CD4-positive, alpha-beta T cell treated with Interleukin-12 subunit alpha and Interleukin-12 subunit beta, for 1 hour (primary cell): Measurements from ENCODE around the gene GTSE1.

Experiments
- DNase-seq: peaks from one replicate; pipeline ENCODE4 v3.0.0-alpha.2; 2020

GTSE1 gene

DNA sequence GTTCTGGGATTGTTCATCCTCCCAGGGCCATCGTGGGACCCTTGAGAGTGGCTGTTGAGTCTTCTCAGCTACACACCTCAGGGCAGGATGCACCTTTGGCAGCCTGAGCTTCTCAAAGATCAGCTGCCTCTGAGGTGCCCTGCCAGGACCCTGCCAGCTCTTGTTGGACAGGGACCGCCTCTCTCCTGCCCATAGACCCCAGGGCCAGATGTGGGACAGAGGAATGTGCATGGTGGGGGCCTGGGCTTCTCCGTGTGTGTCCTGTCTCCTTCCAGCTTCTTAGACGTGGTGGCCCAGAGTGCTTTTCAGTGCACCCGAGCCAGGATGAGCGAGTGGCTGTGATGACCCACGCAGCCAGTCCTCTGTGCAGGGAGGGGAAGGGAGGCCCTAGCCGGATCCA lies 32.9 kb downstream of the GTSE1 start:
- no peak for DNase-seq

- DNase-seq, result no peak
Observed at GRCh38 chr22:46330426-46330825, 33.8 kb downstream of the GTSE1 start.

- DNase-seq, result no peak
Observed at GRCh38 chr22:46331496-46331895, 34.8 kb downstream of the GTSE1 start.

DNA sequence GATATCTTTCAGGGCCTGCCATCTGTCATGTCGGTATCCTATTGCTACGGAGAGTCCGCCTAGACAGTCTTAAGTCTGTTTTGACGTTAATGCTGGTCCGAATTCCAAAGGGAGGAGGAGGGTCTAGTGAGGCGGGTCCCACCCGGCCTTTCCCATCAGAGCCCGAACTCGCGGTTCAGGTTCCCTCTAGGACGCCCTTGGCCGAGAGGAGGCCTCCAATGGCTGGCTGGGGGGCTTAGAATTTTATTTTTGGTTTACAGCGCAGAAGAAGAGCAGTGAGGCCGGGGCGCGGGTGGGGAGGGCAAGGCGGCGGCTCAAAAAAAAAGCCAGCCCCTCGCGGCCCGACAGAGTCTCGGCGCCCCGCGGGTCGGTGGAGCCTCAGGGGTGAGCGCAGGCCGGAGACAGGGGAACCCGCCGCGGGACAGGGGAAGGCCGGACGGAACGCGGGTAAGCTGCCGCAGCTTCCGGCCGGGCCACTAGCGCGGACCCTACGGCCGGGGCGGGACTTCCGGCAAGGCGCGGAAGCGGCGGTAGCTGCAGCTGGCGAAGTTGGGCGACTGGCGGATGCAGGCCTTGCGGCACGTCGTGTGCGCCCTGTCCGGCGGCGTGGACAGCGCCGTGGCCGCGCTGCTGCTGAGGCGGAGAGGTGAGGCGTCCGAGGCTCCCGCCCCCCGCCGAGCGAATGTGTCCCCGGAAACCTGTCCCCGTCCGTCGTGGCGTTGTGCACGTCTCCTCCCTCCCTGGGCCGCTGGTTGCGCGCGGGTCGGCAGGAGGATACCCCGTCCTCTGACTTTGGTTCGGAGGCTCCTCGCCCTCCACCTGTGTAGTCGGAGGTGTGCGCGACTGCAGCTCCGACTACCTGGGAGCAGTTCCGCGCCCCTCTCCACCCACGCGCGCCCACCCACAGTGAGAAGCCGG lies 38.8 kb downstream of the GTSE1 start, which contains the start of gene TRMU:
Gene TRMU, plus strand, starts transcription at position 514 of the 918 bp plus-strand sequence. Its CDS starts 51 bp downstream, at position 565.
- DNase-seq, result peak; percentile 78

GRCh38 chr22:46336119-46337078 lies 39.7 kb downstream of the GTSE1 start:
- DNase-seq, result no peak

- no peak for DNase-seq
Observed at GRCh38 chr22:46337870-46338269, 41.2 kb downstream of the GTSE1 start.

- no peak for DNase-seq
Observed at GRCh38 chr22:46338636-46339035, 42.0 kb downstream of the GTSE1 start.

- DNase-seq, result no peak
Observed at GRCh38 chr22:46339956-46340355, 43.3 kb downstream of the GTSE1 start.

DNA sequence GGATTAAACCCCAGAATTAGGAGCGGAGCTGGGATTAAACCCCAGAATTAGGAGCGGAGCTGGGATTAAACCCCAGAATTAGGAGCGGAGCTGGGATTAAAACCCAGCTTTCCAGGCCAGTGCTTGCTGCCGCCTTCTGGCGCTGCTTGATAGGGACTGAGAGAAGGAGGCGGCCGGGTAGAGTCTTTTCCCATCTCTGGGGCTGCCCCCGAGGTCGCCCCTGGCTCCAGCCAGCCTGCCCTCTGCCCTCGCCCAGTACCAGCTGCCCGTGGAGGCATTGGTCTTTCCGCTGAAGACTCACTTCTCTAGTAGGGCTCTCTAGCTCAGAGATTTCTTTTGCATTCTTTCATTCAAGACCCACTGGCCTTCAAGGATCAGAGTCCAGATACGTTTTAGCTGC lies 44.0 kb downstream of the GTSE1 start:
- no peak for DNase-seq

GRCh38 chr22:46346680-46347405 lies 50.2 kb downstream of the GTSE1 start:
- DNase-seq, result no peak

GRCh38 chr22:46347646-46348045 lies 51.0 kb downstream of the GTSE1 start:
- no peak for DNase-seq

DNA sequence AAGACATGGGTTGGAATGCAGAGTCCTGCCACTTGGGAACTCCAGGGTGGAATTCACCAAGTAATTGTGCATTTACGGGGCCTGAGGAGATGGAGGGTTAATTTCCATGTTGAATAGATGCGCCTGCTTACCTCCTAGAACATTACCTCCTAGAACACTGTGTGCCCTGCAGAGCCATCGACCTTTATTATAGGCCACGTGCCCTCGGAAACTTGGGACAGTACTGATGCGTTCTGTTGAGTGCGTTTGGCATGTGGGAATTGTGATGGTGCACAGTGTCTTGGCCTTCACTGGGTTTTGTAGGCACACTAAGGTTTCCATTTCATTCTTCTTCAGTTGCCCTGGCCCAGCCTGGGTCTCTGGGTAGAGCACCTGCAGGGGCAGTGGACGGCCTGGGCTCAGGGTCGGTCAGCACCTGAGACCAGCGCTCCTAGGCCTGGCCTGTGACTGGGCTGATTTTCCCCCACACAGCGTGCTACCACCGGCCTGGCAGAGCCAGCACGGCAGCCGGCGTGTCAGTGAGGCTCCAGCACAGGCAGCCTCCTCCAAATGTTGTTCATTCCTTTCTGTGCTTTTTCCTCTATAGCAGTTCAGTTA lies 51.5 kb downstream of the GTSE1 start:
- no peak for DNase-seq

- DNase-seq, result no peak
Observed at GRCh38 chr22:46349238-46349637, 52.6 kb downstream of the GTSE1 start.

DNA sequence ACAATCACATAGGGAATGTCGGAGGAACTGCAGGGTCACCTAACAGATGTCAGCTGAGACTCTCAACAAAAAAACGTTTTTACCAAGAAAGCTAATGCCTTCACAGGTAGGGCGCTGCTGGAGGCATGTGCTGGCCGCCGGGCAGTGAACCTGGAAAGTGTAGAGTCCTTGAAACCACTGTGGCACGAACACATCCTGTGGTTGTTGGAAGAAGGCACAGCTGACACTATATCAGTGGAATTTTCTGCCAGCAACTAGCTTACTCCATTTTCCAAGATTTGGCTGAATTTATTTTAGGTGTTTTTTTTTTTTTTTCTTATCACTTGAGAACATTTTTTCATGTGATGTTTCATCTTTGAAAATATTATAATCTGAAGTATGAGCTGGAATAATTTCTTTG lies 53.0 kb downstream of the GTSE1 start:
- DNase-seq, result no peak

DNA sequence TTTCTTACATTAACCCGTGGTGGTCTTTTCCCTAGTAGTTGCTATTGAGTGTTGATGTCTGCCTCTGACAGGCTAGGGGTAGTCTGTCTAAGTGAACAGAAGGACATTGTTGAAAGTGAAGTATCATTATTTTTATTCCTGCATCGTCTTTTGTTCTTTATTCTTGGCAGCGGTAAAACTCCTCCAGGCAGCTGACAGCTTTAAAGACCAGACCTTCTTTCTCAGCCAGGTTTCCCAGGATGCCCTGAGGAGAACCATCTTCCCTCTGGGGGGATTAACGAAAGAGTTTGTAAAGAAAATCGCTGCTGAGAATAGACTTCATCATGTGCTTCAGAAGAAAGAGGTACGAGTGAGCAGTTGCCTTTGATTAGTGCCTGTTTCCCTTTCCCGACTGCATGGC lies 53.5 kb downstream of the GTSE1 start:
- no peak for DNase-seq

GRCh38 chr22:46350646-46351045 lies 54.0 kb downstream of the GTSE1 start:
- no peak for DNase-seq

DNA sequence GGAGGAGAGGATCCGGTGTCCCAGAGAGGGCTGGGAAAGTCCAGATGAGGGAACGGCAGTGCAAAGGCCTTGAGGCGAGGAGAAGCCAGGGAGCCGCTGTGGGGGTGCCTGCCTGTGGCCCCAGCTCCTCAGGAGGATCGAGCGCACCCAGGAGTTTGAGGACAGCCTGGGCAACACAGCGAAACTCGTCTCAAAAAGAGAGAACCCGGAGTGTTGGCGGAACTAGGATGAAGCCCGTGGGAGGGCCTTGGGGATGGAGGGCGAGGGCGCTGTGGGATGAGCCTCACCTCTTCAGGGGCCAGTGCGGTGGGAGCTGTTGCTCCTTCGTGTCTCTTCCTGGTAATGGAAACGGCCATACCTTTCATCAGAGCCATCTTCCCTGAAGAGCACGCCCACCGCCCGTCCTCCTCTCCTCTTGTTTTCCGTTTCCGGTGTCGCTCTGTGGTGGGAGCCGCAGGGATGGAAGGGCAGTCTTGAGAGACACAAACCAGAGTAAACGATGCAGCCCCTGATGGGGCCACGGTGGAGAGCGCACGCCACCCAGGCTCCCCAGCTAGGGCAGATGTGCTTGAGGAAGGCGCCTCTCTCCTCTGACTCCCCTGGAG lies 54.6 kb downstream of the GTSE1 start:
- no peak for DNase-seq

- no peak for DNase-seq
Observed at GRCh38 chr22:46351767-46352166, 55.1 kb downstream of the GTSE1 start.

DNA sequence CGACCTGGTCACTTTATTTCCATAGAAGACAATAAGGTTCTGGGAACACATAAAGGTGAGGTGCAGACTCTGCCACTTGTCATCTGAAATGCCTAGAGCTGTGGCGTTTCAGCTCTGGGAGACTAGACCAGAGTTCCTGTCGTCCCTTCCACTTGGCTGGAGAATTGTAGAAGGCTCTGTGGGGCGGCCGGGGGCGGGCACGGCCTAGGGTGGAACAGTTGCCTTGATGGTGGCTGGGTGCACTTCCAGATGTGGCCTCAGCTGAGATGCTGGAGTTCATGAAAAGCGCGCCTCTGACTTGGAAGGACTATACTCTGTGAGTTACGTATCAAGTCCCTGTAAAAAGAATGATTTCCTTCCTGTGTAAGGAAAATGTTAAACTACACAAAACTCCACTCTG lies 55.6 kb downstream of the GTSE1 start:
- DNase-seq, result no peak

- DNase-seq, result no peak
Observed at GRCh38 chr22:46352691-46353386, 56.2 kb downstream of the GTSE1 start.

DNA sequence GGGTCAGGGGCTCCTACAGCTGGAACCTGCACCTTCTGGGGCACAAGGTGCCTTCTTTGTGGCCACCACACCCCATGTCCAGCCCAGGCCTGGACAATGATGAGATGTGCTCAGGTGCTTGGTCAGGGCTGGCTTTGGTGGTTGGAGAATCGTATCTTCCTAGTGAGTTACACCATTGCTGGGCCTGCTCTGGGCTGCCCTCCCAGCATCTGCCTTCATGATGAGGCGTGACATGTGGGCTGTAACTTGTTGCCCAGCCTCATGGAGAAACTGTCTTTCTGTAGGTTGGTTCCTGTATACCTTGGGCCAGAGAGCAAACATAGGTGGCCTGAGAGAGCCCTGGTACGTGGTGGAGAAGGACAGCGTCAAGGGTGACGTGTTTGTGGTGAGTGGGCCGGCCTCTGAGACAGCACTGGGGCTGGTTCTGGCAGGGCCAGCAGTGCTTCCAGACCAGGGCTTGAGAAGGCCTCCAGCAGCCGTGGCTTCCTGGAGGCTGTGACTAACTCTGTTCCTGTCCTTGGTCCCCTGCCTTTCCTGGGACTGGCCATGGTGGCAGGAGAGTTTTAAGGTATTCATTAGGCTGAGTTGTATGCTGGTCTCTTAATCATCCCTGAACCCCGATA lies 56.9 kb downstream of the GTSE1 start:
- no peak for DNase-seq
